A673 (cell line): ENCODE results near the gene CMTM5.

Experiments
- EZH2 ChIP-seq: fragments of 200-600 bp; sonication (generic); IDR thresholded peaks from 2 replicates; pipeline ENCODE4 v1.6.1; 2017; ENCODE audit warnings: borderline replicate concordance, low read depth, mild to moderate bottlenecking, mixed read lengths, antibody characterized with exemption, low read length; ENCODE audit not compliant: poor library complexity, severe bottlenecking
- TF ChIP-seq, protein P1 (sequence below): fragments of 300-800, 200-600 bp; sonication (generic); conservative IDR thresholded peaks from 2 replicates; pipeline ENCODE4 v1.5.1; 2017; ENCODE audit warnings: low read depth, mild to moderate bottlenecking, antibody characterized with exemption, low read length, moderate library complexity, mixed read lengths

DNA sequence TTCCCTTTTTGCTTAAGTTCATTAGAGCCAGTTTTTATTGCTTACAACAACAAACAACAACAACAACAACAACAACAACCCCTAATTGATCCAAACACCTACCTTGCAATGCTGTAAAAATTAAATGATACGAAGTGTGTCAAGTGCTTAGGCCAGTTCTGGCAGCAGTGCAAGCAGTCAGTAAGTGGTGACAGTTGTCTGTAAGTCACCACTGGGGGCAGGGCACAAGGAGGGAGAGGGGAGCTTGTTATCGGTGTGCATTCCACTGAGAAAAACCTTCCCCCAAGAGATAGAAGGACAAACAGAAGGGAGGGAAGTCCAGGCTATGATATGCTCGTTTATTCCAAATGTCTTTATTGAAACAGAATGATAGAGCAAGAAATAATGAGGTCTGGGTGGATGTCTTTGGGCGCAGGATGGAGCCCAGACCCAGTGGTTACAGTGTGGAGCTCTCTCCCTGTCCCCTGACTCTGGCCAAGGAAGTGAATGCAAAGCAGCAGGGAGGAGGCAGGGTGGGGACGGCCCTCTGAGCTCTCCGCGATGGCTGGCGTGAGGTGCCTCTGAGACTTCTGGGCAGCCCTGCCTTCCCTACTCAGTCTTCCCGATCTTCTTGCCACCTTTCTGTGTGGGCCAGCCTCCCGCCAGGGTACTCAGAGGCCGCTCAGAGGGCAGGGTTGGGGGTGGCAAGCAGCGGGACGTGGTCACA is 30.7 kb upstream of the CMTM5 start:
- TF ChIP-seq, protein P1, sequence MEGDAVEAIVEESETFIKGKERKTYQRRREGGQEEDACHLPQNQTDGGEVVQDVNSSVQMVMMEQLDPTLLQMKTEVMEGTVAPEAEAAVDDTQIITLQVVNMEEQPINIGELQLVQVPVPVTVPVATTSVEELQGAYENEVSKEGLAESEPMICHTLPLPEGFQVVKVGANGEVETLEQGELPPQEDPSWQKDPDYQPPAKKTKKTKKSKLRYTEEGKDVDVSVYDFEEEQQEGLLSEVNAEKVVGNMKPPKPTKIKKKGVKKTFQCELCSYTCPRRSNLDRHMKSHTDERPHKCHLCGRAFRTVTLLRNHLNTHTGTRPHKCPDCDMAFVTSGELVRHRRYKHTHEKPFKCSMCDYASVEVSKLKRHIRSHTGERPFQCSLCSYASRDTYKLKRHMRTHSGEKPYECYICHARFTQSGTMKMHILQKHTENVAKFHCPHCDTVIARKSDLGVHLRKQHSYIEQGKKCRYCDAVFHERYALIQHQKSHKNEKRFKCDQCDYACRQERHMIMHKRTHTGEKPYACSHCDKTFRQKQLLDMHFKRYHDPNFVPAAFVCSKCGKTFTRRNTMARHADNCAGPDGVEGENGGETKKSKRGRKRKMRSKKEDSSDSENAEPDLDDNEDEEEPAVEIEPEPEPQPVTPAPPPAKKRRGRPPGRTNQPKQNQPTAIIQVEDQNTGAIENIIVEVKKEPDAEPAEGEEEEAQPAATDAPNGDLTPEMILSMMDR = no peak
- no peak for TF ChIP-seq EZH2
